HG03378 (cell line): ENCODE measurements around the gene ACVR1B.

Experiments used
- ATAC-seq: cut with Tn5 transposase; IDR thresholded peaks from one replicate; pipeline ENCODE4 v1.9.1; 2021; ENCODE audit warnings: mild to moderate bottlenecking, moderate library complexity; ENCODE audit not compliant: unreplicated experiment

ACVR1B gene

DNA sequence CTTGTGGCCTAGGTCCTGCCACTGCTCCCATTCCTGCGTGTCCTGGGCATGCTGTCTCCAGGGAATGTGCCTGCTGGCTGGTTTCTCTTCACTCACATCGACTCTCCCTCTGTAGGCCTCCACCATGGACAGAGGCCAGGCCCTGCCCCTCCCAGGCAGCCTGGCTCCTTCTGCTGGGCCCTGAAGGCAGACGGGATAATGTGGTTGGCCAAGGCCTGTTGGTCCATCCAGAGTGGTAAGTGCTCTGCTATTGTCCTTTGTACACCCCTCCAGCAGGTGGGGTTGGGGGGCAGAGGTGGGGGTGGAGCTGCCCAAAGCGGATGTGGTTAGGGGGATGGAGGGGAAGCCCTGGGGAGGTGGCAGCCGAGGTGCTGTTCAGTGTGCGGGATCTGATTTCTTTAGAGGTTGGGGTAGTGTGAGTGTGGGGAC lies 90.2 kb downstream of the ACVR1B start:
- no peak for ATAC-seq

DNA sequence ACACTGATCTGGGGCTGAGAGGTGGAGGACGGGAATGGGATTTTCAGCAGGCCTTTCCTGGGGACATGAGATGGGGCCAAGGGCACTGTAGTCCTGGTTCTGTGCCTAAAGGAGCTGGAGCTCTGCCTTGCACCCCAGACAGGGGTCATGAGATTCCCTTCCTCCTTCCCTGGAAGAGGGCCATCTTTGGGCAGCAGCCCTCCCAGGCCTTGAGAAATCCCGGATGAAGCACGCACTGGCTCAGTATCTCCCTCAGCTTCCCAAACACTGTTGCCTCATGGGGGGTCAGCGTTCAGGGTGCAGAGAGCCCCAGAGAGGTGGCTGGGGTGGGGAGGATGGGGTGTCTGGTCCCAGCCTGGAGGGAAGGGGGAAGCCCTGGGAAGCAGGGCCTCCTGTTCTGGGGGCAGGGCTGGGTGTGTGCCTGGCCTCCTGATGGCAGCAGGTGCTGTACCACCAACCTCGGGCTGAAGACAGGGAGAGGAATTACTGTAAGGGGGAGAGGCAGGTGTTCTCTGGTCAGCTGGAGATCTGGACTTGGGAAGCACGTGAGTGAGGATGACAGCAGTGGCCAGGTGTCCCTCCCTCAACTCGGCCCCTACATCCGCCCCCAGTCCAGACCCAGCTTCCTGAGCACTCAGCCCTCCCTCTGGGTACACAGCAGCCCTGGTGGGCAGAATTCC lies 91.3 kb downstream of the ACVR1B start:
- ATAC-seq: no peak

DNA sequence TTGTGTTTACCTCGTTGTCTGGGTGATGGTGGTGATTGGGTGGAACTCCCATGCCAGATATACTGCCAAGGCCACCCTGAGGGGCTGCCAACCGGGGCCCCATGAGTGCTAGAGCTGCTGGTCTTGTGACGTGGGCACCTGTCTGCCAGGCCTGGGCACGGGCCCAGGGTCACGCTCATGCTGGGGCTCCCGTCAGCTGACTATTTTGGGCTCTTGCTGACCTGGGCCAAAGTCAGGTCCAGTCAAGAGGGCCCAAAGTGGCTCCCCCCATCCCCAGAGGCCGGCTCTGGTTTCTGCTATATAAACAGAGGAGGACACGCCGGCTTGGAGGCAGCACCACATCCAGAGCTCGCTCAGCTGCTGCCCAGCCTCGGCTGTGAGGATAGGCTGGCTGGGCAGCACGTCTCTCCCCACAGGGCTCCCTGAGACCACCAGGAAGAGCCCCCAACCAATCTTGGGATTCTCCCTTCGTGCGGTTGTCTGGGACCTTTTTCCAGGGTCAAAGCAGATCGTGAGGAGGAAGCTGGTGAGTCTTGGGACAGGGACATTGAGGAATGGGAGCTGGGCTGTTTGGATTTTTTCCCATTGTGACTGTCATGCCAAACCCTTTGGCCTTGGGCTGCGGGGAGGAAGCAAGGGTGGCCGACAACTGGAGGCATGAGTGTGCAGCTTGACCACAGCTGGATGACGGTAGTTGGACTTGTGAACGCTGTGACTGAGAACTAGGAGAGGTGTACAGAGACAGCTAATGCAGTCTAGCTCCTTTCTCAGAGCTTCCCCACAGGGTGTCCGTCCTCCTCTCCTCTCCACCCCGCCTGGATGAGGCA lies 92.1 kb downstream of the ACVR1B start:
- no peak for ATAC-seq

DNA sequence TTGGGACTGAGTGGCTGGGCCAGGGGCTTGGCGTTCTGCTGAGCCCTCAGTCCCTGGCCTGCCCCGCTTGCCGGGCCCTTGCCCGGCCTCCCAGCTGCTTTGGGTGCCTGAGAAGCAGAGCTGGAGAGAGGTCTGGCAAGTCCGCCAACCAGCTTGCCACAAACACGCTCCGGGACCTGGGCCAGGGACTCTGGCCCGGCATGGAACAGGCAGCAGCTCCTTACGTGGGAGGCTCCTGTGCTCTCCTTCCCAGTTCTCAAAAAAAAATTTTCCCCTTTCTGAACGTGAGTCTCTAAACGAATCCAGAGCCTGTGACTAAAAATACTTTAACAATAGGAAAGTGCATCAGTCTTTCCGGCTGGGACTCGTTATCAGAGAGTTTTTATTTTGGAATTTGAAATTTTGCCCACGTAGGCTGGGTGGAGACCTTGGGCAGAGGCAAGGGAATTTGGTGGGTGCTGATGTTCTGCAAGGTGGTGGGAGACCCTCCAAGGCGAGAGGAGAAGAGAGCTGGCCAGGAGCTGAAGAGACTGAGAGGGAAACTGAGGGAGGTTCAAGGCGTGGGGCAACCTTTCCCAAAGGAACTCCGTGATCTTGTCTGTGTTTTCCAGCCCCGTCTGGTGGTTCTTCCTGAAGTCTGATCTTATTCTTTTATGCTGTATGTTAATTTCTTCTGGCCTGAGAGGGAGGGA lies 92.9 kb downstream of the ACVR1B start:
- ATAC-seq: no peak

DNA sequence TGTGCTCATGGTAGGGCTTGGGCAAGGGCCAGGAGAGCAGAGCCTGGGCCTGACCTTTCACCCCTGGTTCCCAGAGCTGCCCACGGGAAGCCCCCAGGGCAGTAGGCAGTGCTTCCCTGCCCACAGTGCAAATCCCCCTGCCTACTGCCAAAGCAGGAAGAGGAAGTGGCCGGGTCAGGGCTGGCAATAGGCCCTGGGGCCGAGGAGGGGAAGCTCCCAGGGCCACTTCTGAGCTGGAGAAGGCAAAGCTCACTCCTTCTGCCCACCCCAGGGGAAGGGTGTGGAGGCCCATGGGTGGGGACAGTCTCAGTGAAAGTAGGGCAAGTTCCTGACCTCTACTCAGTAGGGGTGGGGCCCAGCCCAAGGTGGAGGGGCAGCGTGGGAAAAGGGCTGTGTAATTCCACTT lies 94.3 kb downstream of the ACVR1B start:
- ATAC-seq: no peak
